Limb (tissue), 2 donors: Measurements from ENCODE around the gene UNC13D.

Source experiments
- DNase-seq, 2 donors: peaks; one replicate each; pipeline ENCODE4 v3.0.0-alpha.2; 2016; ENCODE audit errors: extremely low spot score in 2 of 2

UNC13D gene

GRCh38 chr17:75834928-75835653 lies 9.1 kb downstream of the UNC13D start:
- DNase-seq: peak in 1 of 2 donors; percentile 74

- DNase-seq: peak in 1 of 2 donors; percentile 73
Observed at GRCh38 chr17:75834279-75834920, 9.8 kb downstream of the UNC13D start.

- DNase-seq: no peak
Observed at GRCh38 chr17:75832652-75833400, 11.4 kb downstream of the UNC13D start.

GRCh38 chr17:75832164-75832651 lies 12.0 kb downstream of the UNC13D start:
- DNase-seq: no peak

GRCh38 chr17:75831032-75831571 lies 13.1 kb downstream of the UNC13D start:
- DNase-seq: no peak

- no peak for DNase-seq
Observed at GRCh38 chr17:75830164-75831031, 13.8 kb downstream of the UNC13D start.

- no peak for DNase-seq
Observed at GRCh38 chr17:75829747-75830146, 14.5 kb downstream of the UNC13D start.

GRCh38 chr17:75828741-75829140 lies 15.5 kb downstream of the UNC13D start:
- no peak for DNase-seq

GRCh38 chr17:75828076-75828400 lies 16.2 kb downstream of the UNC13D start:
- DNase-seq: no peak

GRCh38 chr17:75827308-75828075 lies 16.7 kb downstream of the UNC13D start:
- peak; percentile 58 to 89 for DNase-seq

- DNase-seq: no peak
Observed at GRCh38 chr17:75826561-75827307, 17.5 kb downstream of the UNC13D start.

- DNase-seq: no peak
Observed at GRCh38 chr17:75825748-75826370, 18.3 kb downstream of the UNC13D start.

GRCh38 chr17:75825149-75825552 lies 19.1 kb downstream of the UNC13D start:
- DNase-seq: peak in 1 of 2 donors; percentile 43

- DNase-seq: peak; percentile 32 to 45
Observed at GRCh38 chr17:75824666-75825065, 19.5 kb downstream of the UNC13D start.

- DNase-seq: peak in 1 of 2 donors; percentile 16
Observed at GRCh38 chr17:75824050-75824552, 20.1 kb downstream of the UNC13D start.

GRCh38 chr17:75823257-75824041 lies 20.8 kb downstream of the UNC13D start:
- peak in 1 of 2 donors; percentile 29 for DNase-seq

GRCh38 chr17:75822800-75823166 lies 21.4 kb downstream of the UNC13D start:
- DNase-seq: no peak
